Activated naive CD8-positive, alpha-beta T cell treated with anti-CD3 and anti-CD28 coated beads for 36 hours (primary cell): ENCODE data around the gene SOHLH2. TPM values are rescaled to one million over a fixed set of nuclear protein-coding genes. Genes with fewer than 3 reads are reported as not detected.

Experiments used
- DNase-seq: peaks from one replicate; pipeline ENCODE4 v3.0.0; 2021
- H3K27ac Mint-ChIP-seq: one replicate; pipeline ENCODE4 v1.8.0; 2022; ENCODE audit warnings: mild to moderate bottlenecking, moderate library complexity, mixed read lengths
- H3K27me3 Mint-ChIP-seq: one replicate; pipeline ENCODE4 v1.8.0; 2022; ENCODE audit warnings: mild to moderate bottlenecking, mixed read lengths
- H3K36me3 Mint-ChIP-seq: one replicate; pipeline ENCODE4 v1.8.0; 2021; ENCODE audit warnings: mild to moderate bottlenecking, mixed read lengths
- H3K4me1 Mint-ChIP-seq: one replicate; pipeline ENCODE4 v1.8.0; 2021; ENCODE audit warnings: mixed read lengths
- H3K4me3 Mint-ChIP-seq: one replicate; pipeline ENCODE4 v1.8.0; 2022; ENCODE audit warnings: mild to moderate bottlenecking, moderate library complexity, mixed read lengths
- H3K9me3 Mint-ChIP-seq: one replicate; pipeline ENCODE4 v1.8.0; 2022; ENCODE audit warnings: mixed read lengths
- total RNA-seq, 2 experiments: library from RNA; stranded (reverse); gene quantifications; one replicate each; pipeline ENCODE4 v1.2.3, GENCODE V29; 2021

Gene SOHLH2
- total RNA-seq, 2 experiments from 2014 or later = not detected

- Mint-ChIP-seq H3K36me3 (no peaks in the 10 kb centered on the region), H3K27ac (no peak overlapping the region), H3K27me3 (peaks cover 20% of the 10 kb centered on the region), H3K4me1 (no peaks in the 10 kb centered on the region), H3K4me3 (no peak overlapping the region), H3K9me3 (no peaks in the 10 kb centered on the region)
- no peak for DNase-seq
These were observed 55.7 kb downstream of the SOHLH2 start for GRCh38 chr13:36158611-36159010.

GRCh38 chr13:36157480-36157879 lies 56.9 kb downstream of the SOHLH2 start:
- DNase-seq = no peak
- Mint-ChIP-seq H3K27ac (no peak overlapping the region), H3K4me3 (no peak overlapping the region), H3K4me1 (no peaks in the 10 kb centered on the region), H3K36me3 (no peaks in the 10 kb centered on the region), H3K27me3 (peaks cover 23% of the 10 kb centered on the region), H3K9me3 (no peaks in the 10 kb centered on the region)

- peaks cover 27% of the 10 kb centered on the region for H3K27me3 Mint-ChIP-seq
- H3K4me1 Mint-ChIP-seq = no peaks in the 10 kb centered on the region
- no peak for DNase-seq
- H3K27ac Mint-ChIP-seq = no peak overlapping the region
- H3K36me3 Mint-ChIP-seq = no peaks in the 10 kb centered on the region
- H3K9me3 Mint-ChIP-seq = peaks cover 3% of the 10 kb centered on the region
- H3K4me3 Mint-ChIP-seq = no peak overlapping the region
These were observed 59.6 kb downstream of the SOHLH2 start for GRCh38 chr13:36154567-36155291.

- Mint-ChIP-seq H3K36me3 (no peaks in the 10 kb centered on the region), H3K27ac (no peak overlapping the region), H3K9me3 (peaks cover 5% of the 10 kb centered on the region), H3K4me3 (no peak overlapping the region), H3K27me3 (peaks cover 28% of the 10 kb centered on the region), H3K4me1 (no peaks in the 10 kb centered on the region)
- no peak for DNase-seq
These were observed 62.8 kb downstream of the SOHLH2 start for GRCh38 chr13:36151591-36151990.

GRCh38 chr13:36148446-36148845 lies 65.9 kb downstream of the SOHLH2 start:
- Mint-ChIP-seq H3K9me3 (peaks cover 5% of the 10 kb centered on the region), H3K4me1 (no peaks in the 10 kb centered on the region), H3K4me3 (no peak overlapping the region)

GRCh38 chr13:36147330-36147729 lies 67.0 kb downstream of the SOHLH2 start:
- Mint-ChIP-seq H3K27me3 (peaks cover 5% of the 10 kb centered on the region), H3K27ac (no peak overlapping the region), H3K36me3 (no peaks in the 10 kb centered on the region), H3K4me1 (no peaks in the 10 kb centered on the region), H3K9me3 (peaks cover 5% of the 10 kb centered on the region), H3K4me3 (no peak overlapping the region)
- no peak for DNase-seq

More at GRCh38 chr13:36148446-36148845, 65.9 kb downstream of the SOHLH2 start:
- H3K27me3 Mint-ChIP-seq = peaks cover 6% of the 10 kb centered on the region
- H3K36me3 Mint-ChIP-seq = no peaks in the 10 kb centered on the region
- no peak for DNase-seq
- no peak overlapping the region for H3K27ac Mint-ChIP-seq

GRCh38 chr13:36146511-36147269 lies 67.7 kb downstream of the SOHLH2 start:
- Mint-ChIP-seq H3K4me3 (no peak overlapping the region), H3K36me3 (no peaks in the 10 kb centered on the region), H3K27ac (no peak overlapping the region), H3K9me3 (peaks cover 5% of the 10 kb centered on the region), H3K4me1 (no peaks in the 10 kb centered on the region), H3K27me3 (peaks cover 5% of the 10 kb centered on the region)
- DNase-seq = no peak

GRCh38 chr13:36143738-36144137 lies 70.6 kb downstream of the SOHLH2 start:
- no peak for DNase-seq
- Mint-ChIP-seq H3K27me3 (peaks cover 3% of the 10 kb centered on the region), H3K9me3 (no peaks in the 10 kb centered on the region), H3K4me1 (no peaks in the 10 kb centered on the region), H3K27ac (no peak overlapping the region), H3K4me3 (no peak overlapping the region), H3K36me3 (no peaks in the 10 kb centered on the region)

- Mint-ChIP-seq H3K4me3 (no peak overlapping the region), H3K27me3 (peaks cover 7% of the 10 kb centered on the region), H3K27ac (no peak overlapping the region), H3K36me3 (no peaks in the 10 kb centered on the region), H3K9me3 (no peaks in the 10 kb centered on the region), H3K4me1 (no peaks in the 10 kb centered on the region)
- DNase-seq = no peak
These were observed 71.6 kb downstream of the SOHLH2 start for GRCh38 chr13:36142735-36143134.

- Mint-ChIP-seq H3K4me3 (no peak overlapping the region), H3K9me3 (no peaks in the 10 kb centered on the region), H3K27me3 (peaks cover 41% of the 10 kb centered on the region), H3K4me1 (no peaks in the 10 kb centered on the region), H3K36me3 (no peaks in the 10 kb centered on the region), H3K27ac (no peak overlapping the region)
- no peak for DNase-seq
These were observed 78.5 kb downstream of the SOHLH2 start for GRCh38 chr13:36135876-36136275.

GRCh38 chr13:36134632-36135031 lies 79.7 kb downstream of the SOHLH2 start:
- Mint-ChIP-seq H3K4me1 (peaks cover 2% of the 10 kb centered on the region), H3K27ac (no peak overlapping the region), H3K9me3 (no peaks in the 10 kb centered on the region), H3K36me3 (no peaks in the 10 kb centered on the region), H3K4me3 (no peak overlapping the region), H3K27me3 (peaks cover 47% of the 10 kb centered on the region)
- no peak for DNase-seq

GRCh38 chr13:36133950-36134626 lies 80.3 kb downstream of the SOHLH2 start:
- H3K4me1 Mint-ChIP-seq = peaks cover 2% of the 10 kb centered on the region
- no peak overlapping the region for H3K27ac Mint-ChIP-seq
- peaks cover 47% of the 10 kb centered on the region for H3K27me3 Mint-ChIP-seq
- H3K36me3 Mint-ChIP-seq = no peaks in the 10 kb centered on the region
- H3K9me3 Mint-ChIP-seq = no peaks in the 10 kb centered on the region
- no peak overlapping the region for H3K4me3 Mint-ChIP-seq
- no peak for DNase-seq

GRCh38 chr13:36132376-36132775 lies 82.0 kb downstream of the SOHLH2 start:
- Mint-ChIP-seq H3K9me3 (no peaks in the 10 kb centered on the region), H3K36me3 (no peaks in the 10 kb centered on the region), H3K27me3 (peaks cover 47% of the 10 kb centered on the region), H3K4me3 (no peak overlapping the region), H3K27ac (no peak overlapping the region), H3K4me1 (peaks cover 2% of the 10 kb centered on the region)
- no peak for DNase-seq

- DNase-seq = no peak
- Mint-ChIP-seq H3K27me3 (peaks cover 47% of the 10 kb centered on the region), H3K9me3 (no peaks in the 10 kb centered on the region), H3K4me1 (peaks cover 2% of the 10 kb centered on the region), H3K4me3 (no peak overlapping the region), H3K27ac (no peak overlapping the region), H3K36me3 (no peaks in the 10 kb centered on the region)
These were observed 82.4 kb downstream of the SOHLH2 start for GRCh38 chr13:36131931-36132297.

- no peak for DNase-seq
- no peaks in the 10 kb centered on the region for H3K36me3 Mint-ChIP-seq
- H3K27me3 Mint-ChIP-seq = peaks cover 47% of the 10 kb centered on the region
- no peak within 1 kb of the TSS for H3K4me3 Mint-ChIP-seq
- H3K9me3 Mint-ChIP-seq = no peaks in the 10 kb centered on the region
- peaks cover 2% of the 10 kb centered on the region for H3K4me1 Mint-ChIP-seq
- H3K27ac Mint-ChIP-seq = no peak within 1 kb of the TSS
These were observed 83.0 kb downstream of the SOHLH2 start, which contains the start of gene DCLK1 for GRCh38 chr13:36131222-36131930. TSS of gene DCLK1 (minus strand) at chr13:36131382.
